BE2C (cell line): ENCODE measurements around the gene SLC15A1.

ENCODE experiments used
- DNase-seq: peaks from one replicate; pipeline ENCODE4 v3.0.0-alpha.2; 2020
- H3K27me3 ChIP-seq: fragments of 250-450 bp; sonication (Bioruptor Pico); 2 replicates; pipeline ENCODE4 v1.5.1; 2020; ENCODE audit warnings: mild to moderate bottlenecking
- H3K36me3 ChIP-seq: fragments of 250-450 bp; sonication (Bioruptor Pico); 2 replicates; pipeline ENCODE4 v1.5.1; 2020; ENCODE audit warnings: mild to moderate bottlenecking
- H3K4me1 ChIP-seq: fragments of 250-450 bp; sonication (Bioruptor Pico); 2 replicates; pipeline ENCODE4 v1.5.1; 2020
- H3K4me3 ChIP-seq: 2 replicates; pipeline ENCODE4 v1.5.1; 2011; ENCODE audit warnings: low read depth, low read length
- H3K9me3 ChIP-seq: fragments of 250-450 bp; sonication (Bioruptor Pico); 2 replicates; pipeline ENCODE4 v1.5.1; 2020
- TF ChIP-seq, protein P1 (sequence below): IDR thresholded peaks from 2 replicates; pipeline ENCODE4 v1.5.1; 2012; ENCODE audit warnings: mild to moderate bottlenecking, low read depth, low read length

The SLC15A1 gene

GRCh38 chr13:98773921-98774320 lies 21.4 kb upstream of the SLC15A1 start:
- TF ChIP-seq, protein P1, sequence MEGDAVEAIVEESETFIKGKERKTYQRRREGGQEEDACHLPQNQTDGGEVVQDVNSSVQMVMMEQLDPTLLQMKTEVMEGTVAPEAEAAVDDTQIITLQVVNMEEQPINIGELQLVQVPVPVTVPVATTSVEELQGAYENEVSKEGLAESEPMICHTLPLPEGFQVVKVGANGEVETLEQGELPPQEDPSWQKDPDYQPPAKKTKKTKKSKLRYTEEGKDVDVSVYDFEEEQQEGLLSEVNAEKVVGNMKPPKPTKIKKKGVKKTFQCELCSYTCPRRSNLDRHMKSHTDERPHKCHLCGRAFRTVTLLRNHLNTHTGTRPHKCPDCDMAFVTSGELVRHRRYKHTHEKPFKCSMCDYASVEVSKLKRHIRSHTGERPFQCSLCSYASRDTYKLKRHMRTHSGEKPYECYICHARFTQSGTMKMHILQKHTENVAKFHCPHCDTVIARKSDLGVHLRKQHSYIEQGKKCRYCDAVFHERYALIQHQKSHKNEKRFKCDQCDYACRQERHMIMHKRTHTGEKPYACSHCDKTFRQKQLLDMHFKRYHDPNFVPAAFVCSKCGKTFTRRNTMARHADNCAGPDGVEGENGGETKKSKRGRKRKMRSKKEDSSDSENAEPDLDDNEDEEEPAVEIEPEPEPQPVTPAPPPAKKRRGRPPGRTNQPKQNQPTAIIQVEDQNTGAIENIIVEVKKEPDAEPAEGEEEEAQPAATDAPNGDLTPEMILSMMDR: no peak
- Histone ChIP-seq H3K4me1 (no peaks in the 10 kb centered on the region), H3K36me3 (no peaks in the 10 kb centered on the region), H3K27me3 (no peaks in the 10 kb centered on the region), H3K9me3 (no peaks in the 10 kb centered on the region), H3K4me3 (no peak overlapping the region)
- DNase-seq: no peak

- TF ChIP-seq, protein P1: no peak
- no peak overlapping the region for H3K4me3 ChIP-seq
- no peaks in the 10 kb centered on the region for H3K9me3 ChIP-seq
- no peaks in the 10 kb centered on the region for H3K4me1 ChIP-seq
- no peaks in the 10 kb centered on the region for H3K36me3 ChIP-seq
- no peaks in the 10 kb centered on the region for H3K27me3 ChIP-seq
- no peak for DNase-seq
These were observed 20.5 kb upstream of the SLC15A1 start for GRCh38 chr13:98772794-98773452.

DNA sequence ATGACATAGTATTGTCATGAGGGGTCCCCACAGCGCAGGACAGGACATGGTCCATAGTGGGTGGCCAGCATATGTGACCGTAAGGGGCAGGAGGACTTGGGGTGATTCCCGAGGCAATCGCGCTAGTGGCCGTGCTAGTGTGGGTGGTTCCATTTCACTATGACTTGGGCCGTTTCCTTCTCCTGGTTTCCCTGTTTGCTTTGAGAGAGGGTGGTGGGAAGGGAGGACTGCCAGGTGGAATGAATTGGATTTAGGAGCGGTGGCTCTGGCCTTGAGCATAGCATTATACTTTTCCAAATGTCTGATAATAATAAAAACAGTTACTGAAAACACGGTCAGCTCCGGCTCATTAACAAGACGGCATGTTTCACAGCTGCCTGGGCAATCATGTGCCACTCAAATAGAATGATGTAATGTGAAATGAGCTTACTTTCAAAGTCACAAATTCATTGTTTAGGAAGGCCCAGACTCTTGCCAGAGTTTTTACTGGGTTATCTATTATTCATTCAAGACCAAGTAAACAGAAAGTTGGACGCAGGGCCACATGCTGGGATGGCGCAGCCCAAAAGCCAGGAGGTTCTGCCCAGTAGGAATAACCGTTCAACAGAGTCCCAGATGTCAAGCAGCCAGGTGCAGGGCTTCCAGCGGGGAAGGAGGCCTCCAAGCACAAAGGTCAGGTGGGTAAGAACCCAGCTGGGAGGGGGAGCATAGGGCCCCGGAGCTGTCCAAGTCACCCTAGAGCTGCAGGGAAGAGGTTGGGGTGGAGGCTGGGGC lies 19.6 kb upstream of the SLC15A1 start:
- Histone ChIP-seq H3K36me3 (no peaks in the 10 kb centered on the region), H3K9me3 (no peaks in the 10 kb centered on the region), H3K4me3 (no peak overlapping the region), H3K27me3 (no peaks in the 10 kb centered on the region), H3K4me1 (no peaks in the 10 kb centered on the region)
- no peak for DNase-seq
- TF ChIP-seq, protein P1: no peak

DNA sequence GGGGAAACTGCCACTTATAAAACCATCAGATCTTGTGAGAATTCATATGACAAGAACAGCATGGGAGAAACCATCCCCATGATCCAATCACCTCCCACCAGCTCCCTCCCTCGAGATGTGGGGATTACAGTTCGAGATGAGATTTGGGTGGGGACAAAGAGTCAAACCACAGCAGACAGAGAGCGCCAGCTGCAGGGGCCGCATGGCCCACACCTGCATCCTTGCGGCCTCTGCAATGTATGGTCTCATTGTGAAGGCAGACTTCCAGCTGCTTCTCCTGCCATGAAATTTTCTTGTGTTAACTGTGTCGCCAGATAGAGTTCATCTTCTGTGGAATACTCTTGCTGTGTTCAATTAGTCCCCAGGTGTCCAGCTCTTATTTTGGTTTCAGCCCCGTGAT lies 17.3 kb upstream of the SLC15A1 start:
- Histone ChIP-seq H3K4me1 (no peaks in the 10 kb centered on the region), H3K4me3 (no peak overlapping the region), H3K9me3 (no peaks in the 10 kb centered on the region), H3K27me3 (no peaks in the 10 kb centered on the region), H3K36me3 (no peaks in the 10 kb centered on the region)
- DNase-seq: no peak
- TF ChIP-seq, protein P1: no peak

- no peaks in the 10 kb centered on the region for H3K36me3 ChIP-seq
- no peaks in the 10 kb centered on the region for H3K9me3 ChIP-seq
- DNase-seq: no peak
- H3K27me3 ChIP-seq: no peaks in the 10 kb centered on the region
- no peak overlapping the region for H3K4me3 ChIP-seq
- TF ChIP-seq, protein P1: no peak
- no peaks in the 10 kb centered on the region for H3K4me1 ChIP-seq
These were observed 16.1 kb upstream of the SLC15A1 start for GRCh38 chr13:98768522-98768921.

DNA sequence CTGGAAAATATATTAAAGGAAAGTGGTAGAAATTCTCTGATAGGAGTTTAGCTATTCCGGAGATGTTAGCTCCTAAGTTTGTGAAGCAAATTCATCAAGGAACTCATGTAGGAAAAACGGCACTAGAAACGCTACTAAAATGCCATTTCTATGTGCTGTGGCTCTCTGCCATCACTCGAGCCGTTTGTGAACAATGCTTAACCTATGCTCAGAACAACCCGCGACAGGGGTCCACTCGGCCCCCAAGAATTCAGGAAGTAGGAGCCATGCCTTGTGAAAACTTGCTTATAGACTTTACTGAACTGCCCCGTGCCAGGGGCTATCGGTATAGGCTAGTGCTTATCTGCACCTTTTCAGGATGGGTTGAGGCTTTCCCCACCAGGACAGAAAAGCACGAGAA lies 14.2 kb upstream of the SLC15A1 start:
- Histone ChIP-seq H3K9me3 (no peaks in the 10 kb centered on the region), H3K4me1 (no peaks in the 10 kb centered on the region), H3K4me3 (no peak overlapping the region), H3K27me3 (no peaks in the 10 kb centered on the region), H3K36me3 (no peaks in the 10 kb centered on the region)
- TF ChIP-seq, protein P1: no peak
- no peak for DNase-seq
